Measurements from ENCODE around the gene METTL13. TPM values are rescaled to one million over a fixed set of nuclear protein-coding genes. Genes with fewer than 3 reads are reported as not detected.

METTL13 gene
- total and polyA plus RNA-seq, 9 of the 15 experiments (the other 6 are each of a cell fraction or from before 2014, with no cell fraction given), result 18.9 to 78.9 (median 54.9) TPM

DNA sequence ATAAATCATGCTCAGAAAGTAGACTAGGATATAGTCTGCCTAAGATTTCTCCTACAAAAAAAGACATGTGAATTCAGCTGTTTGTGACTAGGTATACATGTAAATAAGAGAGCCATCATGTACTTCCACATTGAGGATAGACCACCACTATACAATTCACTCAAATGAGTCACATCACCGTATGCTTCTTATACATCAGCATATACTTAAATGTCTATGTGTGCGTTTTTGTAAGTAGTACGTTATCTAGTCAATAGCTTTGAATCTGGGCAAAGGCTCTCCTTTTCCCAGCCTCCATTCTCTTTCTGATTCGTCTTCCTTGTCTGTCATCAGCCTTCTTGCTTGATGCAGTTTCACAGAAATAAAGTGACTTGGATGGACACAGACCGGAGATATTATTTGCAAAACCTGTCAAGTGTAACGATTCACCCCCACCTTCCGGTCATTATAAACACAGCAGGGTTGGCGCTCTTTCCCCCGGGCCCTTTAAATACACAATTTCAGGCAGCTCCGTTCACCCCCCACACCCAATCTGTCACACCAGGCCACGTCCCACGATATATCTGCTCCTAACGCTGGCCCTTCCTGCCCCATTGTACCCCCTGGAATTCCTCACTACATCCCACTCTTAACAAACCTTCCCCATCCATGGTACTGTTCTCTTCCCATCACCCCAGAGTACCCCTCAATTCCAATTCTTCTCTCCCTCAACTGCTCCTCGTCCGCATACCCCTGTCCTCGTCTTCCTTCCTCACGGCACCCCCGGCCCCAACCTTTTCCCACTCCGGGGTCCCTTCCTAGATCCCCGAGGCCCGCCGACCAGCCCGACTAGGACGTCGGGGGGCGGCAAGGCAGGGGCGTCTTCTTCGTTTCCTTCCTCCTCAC lies 40.2 kb upstream of the METTL13 start (continued):
- TF ChIP-seq MYC (IDR thresholded peaks at IDR 0.05; ENCODE audit: low read depth, low read length) (0 out of 2 replicates have a peak, but pooled peaks have one; percentile 8), MYC (CRISPR knock-in tag; IDR thresholded peaks at IDR 0.05; ENCODE audit: borderline replicate concordance, low read depth) (no peak), GTF2A2 (tag; IDR thresholded peaks at IDR 0.05) (no peak), TEAD2 (tag; IDR thresholded peaks at IDR 0.05) (no peak), ZZZ3 (IDR thresholded peaks at IDR 0.05) (no peak), LCOR (CRISPR knock-in tag; IDR thresholded peaks at IDR 0.05) (no peak), MCM5 (IDR thresholded peaks at IDR 0.05; ENCODE audit: low read depth) (no peak), NRF1 (conservative IDR thresholded peaks at IDR 0.05 in 1 of 2, IDR thresholded peaks at IDR 0.05 in 1 of 2) (no peak), EHMT2 (IDR thresholded peaks at IDR 0.05) (peak; percentile 43; the same call in 1 of the 2 replicates), ZNF644 (tag; IDR thresholded peaks at IDR 0.05; ENCODE audit: low read depth) (no peak), RBM15 (IDR thresholded peaks at IDR 0.05; ENCODE audit: insufficient read depth, low read length) (no peak), MXI1 (IDR thresholded peaks at IDR 0.05; ENCODE audit: low read depth, low read length) (0 out of 2 replicates have a peak, but pooled peaks have one; percentile 64), LARP7 (IDR thresholded peaks at IDR 0.05) (peak; percentile 97), SIX5 (IDR thresholded peaks at IDR 0.05; ENCODE audit: borderline replicate concordance in 1 of 2, insufficient read depth in 1 of 2, low read depth in 1 of 2, low read length in 2 of 2) (no peak), JUND (IDR thresholded peaks at IDR 0.05; ENCODE audit: borderline replicate concordance, low read depth, low read length) (no peak), JUND (tag; IDR thresholded peaks at IDR 0.05; ENCODE audit: borderline replicate concordance, low read depth, low read length) (no peak), PHF21A (IDR thresholded peaks at IDR 0.05; ENCODE audit: borderline replicate concordance, low read depth) (peak; percentile 62; the same call in 1 of the 2 replicates), STAG1 (CRISPR knock-in tag; IDR thresholded peaks at IDR 0.05; ENCODE audit: borderline replicate concordance) (no peak), TAF1 (IDR thresholded peaks at IDR 0.05; ENCODE audit: control insufficient read depth, extremely low read depth, insufficient read depth, low read length, severe bottlenecking) (peak; percentile 43), ZNF224 (CRISPR knock-in tag; IDR thresholded peaks at IDR 0.05) (no peak), RCOR1 (IDR thresholded peaks at IDR 0.05; ENCODE audit: borderline replicate concordance in 1 of 2, low read depth in 2 of 2, low read length in 2 of 2) (0 out of 4 replicates have a peak, but pooled peaks of 1 of the 2 experiments have one; percentile 38)
- TF ChIP-seq, protein P1, sequence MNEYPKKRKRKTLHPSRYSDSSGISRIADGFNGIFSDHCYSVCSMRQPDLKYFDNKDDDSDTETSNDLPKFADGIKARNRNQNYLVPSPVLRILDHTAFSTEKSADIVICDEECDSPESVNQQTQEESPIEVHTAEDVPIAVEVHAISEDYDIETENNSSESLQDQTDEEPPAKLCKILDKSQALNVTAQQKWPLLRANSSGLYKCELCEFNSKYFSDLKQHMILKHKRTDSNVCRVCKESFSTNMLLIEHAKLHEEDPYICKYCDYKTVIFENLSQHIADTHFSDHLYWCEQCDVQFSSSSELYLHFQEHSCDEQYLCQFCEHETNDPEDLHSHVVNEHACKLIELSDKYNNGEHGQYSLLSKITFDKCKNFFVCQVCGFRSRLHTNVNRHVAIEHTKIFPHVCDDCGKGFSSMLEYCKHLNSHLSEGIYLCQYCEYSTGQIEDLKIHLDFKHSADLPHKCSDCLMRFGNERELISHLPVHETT (CRISPR knock-in tag; conservative IDR thresholded peaks at IDR 0.05 in 1 of 2, IDR thresholded peaks at IDR 0.05 in 1 of 2), result no peak
- TF ChIP-seq, protein P2, sequence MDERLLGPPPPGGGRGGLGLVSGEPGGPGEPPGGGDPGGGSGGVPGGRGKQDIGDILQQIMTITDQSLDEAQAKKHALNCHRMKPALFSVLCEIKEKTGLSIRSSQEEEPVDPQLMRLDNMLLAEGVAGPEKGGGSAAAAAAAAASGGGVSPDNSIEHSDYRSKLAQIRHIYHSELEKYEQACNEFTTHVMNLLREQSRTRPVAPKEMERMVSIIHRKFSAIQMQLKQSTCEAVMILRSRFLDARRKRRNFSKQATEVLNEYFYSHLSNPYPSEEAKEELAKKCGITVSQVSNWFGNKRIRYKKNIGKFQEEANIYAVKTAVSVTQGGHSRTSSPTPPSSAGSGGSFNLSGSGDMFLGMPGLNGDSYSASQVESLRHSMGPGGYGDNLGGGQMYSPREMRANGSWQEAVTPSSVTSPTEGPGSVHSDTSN (CRISPR knock-in tag; IDR thresholded peaks at IDR 0.05; ENCODE audit: low read depth), result no peak
- TF ChIP-seq, protein P2 (tag; conservative IDR thresholded peaks at IDR 0.05; ENCODE audit: low read depth), result peak; percentile 55; the same call in 1 of the 2 replicates
